H1 (cell line): Measurements from ENCODE around the gene FAM167B. TPM values are rescaled to one million over a fixed set of nuclear protein-coding genes. Genes with fewer than 3 reads are reported as not detected.

Experiments
- BACH1 ChIP-seq: IDR thresholded peaks from 2 replicates; pipeline ENCODE4 v1.6.1; 2012; ENCODE audit warnings: low read length, improper control_type of control experiment
- BRCA1 ChIP-seq: IDR thresholded peaks from 2 replicates; pipeline ENCODE4 v1.6.1; 2012; ENCODE audit warnings: low read depth, low read length, improper control_type of control experiment
- CBX8 ChIP-seq: fragments of 300-800, 300-1000 bp; sonication (generic); IDR thresholded peaks from 2 replicates; pipeline ENCODE4 v1.7.1; 2016; ENCODE audit warnings: low read depth, low read length, borderline replicate concordance
- CEBPB ChIP-seq: IDR thresholded peaks from 2 replicates; pipeline ENCODE4 v1.6.1; 2012; ENCODE audit warnings: low read depth, low read length
- CHD2 ChIP-seq: IDR thresholded peaks from 2 replicates; pipeline ENCODE4 v1.6.1; 2012; ENCODE audit warnings: low read length, improper control_type of control experiment
- E2F6 ChIP-seq: IDR thresholded peaks from 2 replicates; pipeline ENCODE4 v1.6.1; 2012; ENCODE audit warnings: inconsistent platforms
- GABPA ChIP-seq: IDR thresholded peaks from 2 replicates; pipeline ENCODE4 v1.6.1; 2011; ENCODE audit warnings: mild to moderate bottlenecking, low read length, moderate library complexity, borderline replicate concordance; ENCODE audit not compliant: insufficient read depth
- HDAC2 ChIP-seq, 2 experiments: fragments of 300-600 bp in 1 of 2; sonication (generic) in 1 of 2; IDR thresholded peaks; 2 replicates each; pipeline ENCODE4 v1.6.1; 2011 to 2012; ENCODE audit warnings: low read depth in 2 of 2, low read length in 2 of 2, mild to moderate bottlenecking in 2 of 2, moderate library complexity in 2 of 2, borderline replicate concordance in 1 of 2, inconsistent platforms in 1 of 2
- JUN ChIP-seq: IDR thresholded peaks from 2 replicates; pipeline ENCODE4 v1.6.1; 2011; ENCODE audit warnings: low read depth, mild to moderate bottlenecking, improper control_type of control experiment, low read length
- JUND ChIP-seq: IDR thresholded peaks from 2 replicates; pipeline ENCODE4 v1.6.1; 2011; ENCODE audit warnings: mild to moderate bottlenecking, improper control_type of control experiment, low read length
- KDM1A ChIP-seq: fragments of 200-600, 300-600 bp; sonication (generic); IDR thresholded peaks from 2 replicates; pipeline ENCODE4 v1.7.1; 2016; ENCODE audit warnings: mild to moderate bottlenecking, low read length, borderline replicate concordance
- KDM4A ChIP-seq: IDR thresholded peaks from one replicate; pipeline ENCODE4 v1.7.1; 2012; ENCODE audit warnings: low read depth, mild to moderate bottlenecking, moderate library complexity, low read length, inconsistent platforms; ENCODE audit not compliant: severe bottlenecking
- KDM5A ChIP-seq: fragments of 200-600 bp; IDR thresholded peaks from 2 replicates; pipeline ENCODE4 v1.7.1; 2012; ENCODE audit warnings: mild to moderate bottlenecking, low read length, inconsistent platforms, mixed read lengths
- NANOG ChIP-seq: IDR thresholded peaks from 2 replicates; pipeline ENCODE4 v1.6.1; 2011; ENCODE audit warnings: low read length, low read depth, mild to moderate bottlenecking, inconsistent platforms; ENCODE audit not compliant: insufficient read depth, poor library complexity, severe bottlenecking
- PHF8 ChIP-seq: fragments of 200-600 bp; sonication (generic); conservative IDR thresholded peaks from 2 replicates; pipeline ENCODE4 v1.7.1; 2012; ENCODE audit warnings: low read depth, mild to moderate bottlenecking, inconsistent platforms, low read length, moderate library complexity
- RBBP5 ChIP-seq: IDR thresholded peaks from 2 replicates; pipeline ENCODE4 v1.7.1; 2012; ENCODE audit warnings: low read depth, mild to moderate bottlenecking, inconsistent platforms, low read length, moderate library complexity, borderline replicate concordance
- RFX5 ChIP-seq: IDR thresholded peaks from 2 replicates; pipeline ENCODE4 v1.6.1; 2011; ENCODE audit warnings: low read depth, low read length, improper control_type of control experiment, borderline replicate concordance
- RXRA ChIP-seq: IDR thresholded peaks from 2 replicates; pipeline ENCODE4 v1.6.1; 2011; ENCODE audit warnings: low read depth, mild to moderate bottlenecking, low read length, moderate library complexity; ENCODE audit not compliant: insufficient read depth
- SIN3A ChIP-seq, 2 experiments: IDR thresholded peaks in 1 of 2; conservative IDR thresholded peaks in 1 of 2; 2 replicates each; pipeline ENCODE4 v1.6.1; 2011 to 2012; ENCODE audit warnings: low read length in 2 of 2, improper control_type of control experiment in 1 of 2, low read depth in 1 of 2, mild to moderate bottlenecking in 1 of 2
- SP4 ChIP-seq: IDR thresholded peaks from 2 replicates; pipeline ENCODE4 v1.6.1; 2012; ENCODE audit warnings: low read length, inconsistent platforms
- SRF ChIP-seq: IDR thresholded peaks from 2 replicates; pipeline ENCODE4 v1.6.1; 2011; ENCODE audit warnings: mild to moderate bottlenecking, low read depth, low read length, moderate library complexity
- SUZ12 ChIP-seq: fragments of 200-600 bp; sonication (generic); IDR thresholded peaks from 2 replicates; pipeline ENCODE4 v1.6.1; 2012; ENCODE audit warnings: mild to moderate bottlenecking, inconsistent platforms, low read length, moderate library complexity, mixed read lengths
- TBP ChIP-seq: IDR thresholded peaks from 2 replicates; pipeline ENCODE4 v1.6.1; 2011; ENCODE audit warnings: low read depth, low read length, improper control_type of control experiment
- TCF12 ChIP-seq: IDR thresholded peaks from 2 replicates; pipeline ENCODE4 v1.6.1; 2011; ENCODE audit warnings: low read depth, mild to moderate bottlenecking, low read length
- polyA plus RNA-seq, 7 experiments: library from polyadenylated mRNA; depleted of rRNA in 3 of 7; stranded (reverse) in 5 of 7; unstranded in 2 of 7; fragments of >200 nt in 5 of 7; fragments of 200-250 nt in 2 of 7; gene quantifications; 1 replicate in 5 of 7; 2 replicates in 1 of 7; 4 replicates in 1 of 7; pipeline versions ENCODE4 v1.2.1 to v1.2.3, GENCODE V29; 2011 to 2013; ENCODE audit warnings: missing spikeins in 2 of 7, mixed read lengths in 2 of 7
- total RNA-seq: library from RNA; stranded (reverse); fragmentation: NEBNext Ultra II Directional; extraction: Animal tissue kit (Norgen Biotek cat#: 25700); gene quantifications from 2 replicates; pipeline ENCODE4 v1.2.1, GENCODE V29; 2021

FAM167B gene
- total and polyA plus RNA-seq, 2 of the 8 experiments (the other 6 are each of a cell fraction or from before 2014, with no cell fraction given) = 2.8 to 3.9 TPM

- TF ChIP-seq BRCA1 (no peak), SRF (no peak), SP4 (no peak), KDM5A (no peak), RFX5 (no peak), TBP (no peak; the same call in 1 of the 2 replicates), TCF12 (no peak), CHD2 (no peak), SUZ12 (no peak), HDAC2 (IDR thresholded peaks at IDR 0.05; ENCODE audit: borderline replicate concordance in 1 of 2, low read depth in 2 of 2, low read length in 2 of 2) (peak in 1 of 2 experiments; percentile 11; a peak in 1 of 4 replicates), KDM1A (no peak), JUND (peak; percentile 72; the same call in 1 of the 2 replicates), JUN (0 out of 2 replicates have a peak, but pooled peaks have one; percentile 25), CBX8 (no peak), RBBP5 (no peak), GABPA (0 out of 2 replicates have a peak, but pooled peaks have one; percentile 8), PHF8 (no peak), E2F6 (peak; percentile 86), CEBPB (no peak), BACH1 (no peak), SIN3A (conservative IDR thresholded peaks at IDR 0.05 in 1 of 2, IDR thresholded peaks at IDR 0.05 in 1 of 2; ENCODE audit: low read depth in 1 of 2, low read length in 2 of 2) (peak in 1 of 2 experiments; percentile 55; a peak in 1 of 4 replicates), KDM4A (peak; percentile 80), NANOG (no peak), RXRA (no peak)
Measured at GRCh38 chr1:32241001-32241763, 5.8 kb upstream of the FAM167B start (continued).
